ENCODE data around the gene RASSF8. TPM values are rescaled to one million over a fixed set of nuclear protein-coding genes. Genes with fewer than 3 reads are reported as not detected.

The RASSF8 gene
- total RNA-seq, 1 donor from 2014 or later = 60.6 TPM

GRCh38 chr12:25938581-25938980, 19.9 kb upstream of the RASSF8 start:
- TF ChIP-seq CTCF (IDR thresholded peaks at IDR 0.05; ENCODE audit: unreplicated experiment) = no peak
- Mint-ChIP-seq H3K27ac (peak overlapping the region; percentile 79), H3K4me3 (no peak overlapping the region), H3K9me3 (peaks cover 5% of the 10 kb centered on the region), H3K4me1 (peaks cover 54% of the 10 kb centered on the region), H3K27me3 (ENCODE audit: low read depth) (no peaks in the 10 kb centered on the region), H3K36me3 (no peaks in the 10 kb centered on the region)
- no peak for DNase-seq (ENCODE audit: low spot score in 2 of 2, unreplicated experiment in 2 of 2)

GRCh38 chr12:25939606-25940005, 18.9 kb upstream of the RASSF8 start:
- H3K27me3 Mint-ChIP-seq (ENCODE audit: low read depth) = no peaks in the 10 kb centered on the region
- H3K9me3 Mint-ChIP-seq = peaks cover 5% of the 10 kb centered on the region
- no peaks in the 10 kb centered on the region for H3K36me3 Mint-ChIP-seq
- DNase-seq (ENCODE audit: low spot score in 2 of 2, unreplicated experiment in 2 of 2) = no peak
- peaks cover 44% of the 10 kb centered on the region for H3K4me1 Mint-ChIP-seq
- H3K4me3 Mint-ChIP-seq = no peak overlapping the region
- H3K27ac Mint-ChIP-seq = no peak overlapping the region
- TF ChIP-seq CTCF (IDR thresholded peaks at IDR 0.05; ENCODE audit: unreplicated experiment) = no peak

GRCh38 chr12:25940886-25941285, 17.6 kb upstream of the RASSF8 start:
- Mint-ChIP-seq H3K36me3 (no peaks in the 10 kb centered on the region), H3K9me3 (peaks cover 5% of the 10 kb centered on the region), H3K27ac (no peak overlapping the region), H3K4me3 (no peak overlapping the region), H3K27me3 (ENCODE audit: low read depth) (no peaks in the 10 kb centered on the region), H3K4me1 (peaks cover 37% of the 10 kb centered on the region)
- TF ChIP-seq CTCF (IDR thresholded peaks at IDR 0.05; ENCODE audit: unreplicated experiment) = no peak
- DNase-seq (ENCODE audit: low spot score in 2 of 2, unreplicated experiment in 2 of 2) = no peak

GRCh38 chr12:25942709-25943108, 15.8 kb upstream of the RASSF8 start:
- Mint-ChIP-seq H3K9me3 (peaks cover 5% of the 10 kb centered on the region), H3K36me3 (no peaks in the 10 kb centered on the region), H3K27ac (no peak overlapping the region), H3K4me1 (peaks cover 18% of the 10 kb centered on the region), H3K4me3 (no peak overlapping the region), H3K27me3 (ENCODE audit: low read depth) (no peaks in the 10 kb centered on the region)
- TF ChIP-seq CTCF (IDR thresholded peaks at IDR 0.05; ENCODE audit: unreplicated experiment) = no peak
- no peak for DNase-seq (ENCODE audit: low spot score in 2 of 2, unreplicated experiment in 2 of 2)

DNA sequence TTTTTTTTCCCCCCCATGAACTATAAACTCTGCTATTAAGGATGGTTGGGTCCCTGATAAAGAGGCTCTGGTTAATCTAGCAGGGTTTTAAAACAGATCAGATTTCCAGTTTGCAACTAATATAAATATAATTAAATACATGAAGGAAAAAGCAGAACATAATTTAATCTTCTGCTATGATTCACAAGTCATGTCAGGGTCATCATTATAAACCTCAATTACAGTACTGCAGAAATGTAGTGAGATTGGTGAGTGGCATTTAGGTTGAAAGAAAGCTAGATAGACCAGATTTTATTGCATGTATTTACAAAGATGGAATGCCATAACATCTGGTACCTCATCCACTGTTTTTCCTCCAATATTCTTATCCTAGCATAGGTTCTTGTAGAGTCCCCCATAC, 14.5 kb upstream of the RASSF8 start:
- no peaks in the 10 kb centered on the region for H3K36me3 Mint-ChIP-seq
- no peak for DNase-seq (ENCODE audit: low spot score in 2 of 2, unreplicated experiment in 2 of 2)
- peaks cover 8% of the 10 kb centered on the region for H3K4me1 Mint-ChIP-seq
- TF ChIP-seq CTCF (IDR thresholded peaks at IDR 0.05; ENCODE audit: unreplicated experiment) = no peak
- no peak overlapping the region for H3K4me3 Mint-ChIP-seq
- H3K27ac Mint-ChIP-seq = no peak overlapping the region
- H3K9me3 Mint-ChIP-seq = peaks cover 5% of the 10 kb centered on the region
- no peaks in the 10 kb centered on the region for H3K27me3 Mint-ChIP-seq (ENCODE audit: low read depth)

DNA sequence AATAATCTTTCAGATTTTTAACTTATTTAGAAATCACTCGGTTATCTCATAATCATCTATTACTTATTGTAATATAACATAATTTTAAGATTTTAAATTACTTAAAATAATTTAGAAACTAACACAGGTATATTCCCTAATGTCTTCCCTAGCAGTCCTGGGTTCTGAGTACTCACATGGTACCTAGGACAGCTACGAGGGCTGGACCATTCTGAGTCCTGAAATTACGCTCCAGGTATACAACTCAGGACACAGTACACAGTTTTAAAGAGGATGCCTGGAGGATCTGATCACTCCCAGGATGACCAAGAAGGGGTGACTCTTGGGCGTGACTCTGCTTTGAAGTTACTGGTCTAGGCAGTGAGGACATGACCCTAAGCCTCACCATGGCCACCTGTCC, 9.1 kb upstream of the RASSF8 start:
- no peaks in the 10 kb centered on the region for H3K27me3 Mint-ChIP-seq (ENCODE audit: low read depth)
- no peak for TF ChIP-seq CTCF (IDR thresholded peaks at IDR 0.05; ENCODE audit: unreplicated experiment)
- H3K36me3 Mint-ChIP-seq = peaks cover 4% of the 10 kb centered on the region
- no peaks in the 10 kb centered on the region for H3K9me3 Mint-ChIP-seq
- no peak overlapping the region for H3K4me3 Mint-ChIP-seq
- H3K4me1 Mint-ChIP-seq = peaks cover 6% of the 10 kb centered on the region
- H3K27ac Mint-ChIP-seq = no peak overlapping the region
- DNase-seq (ENCODE audit: low spot score in 2 of 2, unreplicated experiment in 2 of 2) = no peak

Measured in mesothelial cell of epicardium (in vitro differentiated cells).